KOPT-K1 (cell line): ENCODE data around the gene NPHP4.

Experiments used
- H3K27ac ChIP-seq: fragments of 200-600 bp; sonication (generic); 2 replicates; pipeline ENCODE4 v1.5.1; 2016; ENCODE audit warnings: antibody characterized with exemption, mild to moderate bottlenecking, low read depth, low read length; ENCODE audit not compliant: poor library complexity, severe bottlenecking
- H3K36me3 ChIP-seq: fragments of 200-600 bp; sonication (generic); 2 replicates; pipeline ENCODE4 v1.5.1; 2017; ENCODE audit warnings: antibody characterized with exemption, mild to moderate bottlenecking, low read length, moderate library complexity; ENCODE audit not compliant: insufficient read depth
- H3K9me3 ChIP-seq: fragments of 200-600 bp; sonication (generic); 2 replicates; pipeline ENCODE4 v1.5.1; 2017; ENCODE audit warnings: antibody characterized with exemption, low read length, mild to moderate bottlenecking; ENCODE audit not compliant: insufficient read depth, poor library complexity, severe bottlenecking

The NPHP4 gene

DNA sequence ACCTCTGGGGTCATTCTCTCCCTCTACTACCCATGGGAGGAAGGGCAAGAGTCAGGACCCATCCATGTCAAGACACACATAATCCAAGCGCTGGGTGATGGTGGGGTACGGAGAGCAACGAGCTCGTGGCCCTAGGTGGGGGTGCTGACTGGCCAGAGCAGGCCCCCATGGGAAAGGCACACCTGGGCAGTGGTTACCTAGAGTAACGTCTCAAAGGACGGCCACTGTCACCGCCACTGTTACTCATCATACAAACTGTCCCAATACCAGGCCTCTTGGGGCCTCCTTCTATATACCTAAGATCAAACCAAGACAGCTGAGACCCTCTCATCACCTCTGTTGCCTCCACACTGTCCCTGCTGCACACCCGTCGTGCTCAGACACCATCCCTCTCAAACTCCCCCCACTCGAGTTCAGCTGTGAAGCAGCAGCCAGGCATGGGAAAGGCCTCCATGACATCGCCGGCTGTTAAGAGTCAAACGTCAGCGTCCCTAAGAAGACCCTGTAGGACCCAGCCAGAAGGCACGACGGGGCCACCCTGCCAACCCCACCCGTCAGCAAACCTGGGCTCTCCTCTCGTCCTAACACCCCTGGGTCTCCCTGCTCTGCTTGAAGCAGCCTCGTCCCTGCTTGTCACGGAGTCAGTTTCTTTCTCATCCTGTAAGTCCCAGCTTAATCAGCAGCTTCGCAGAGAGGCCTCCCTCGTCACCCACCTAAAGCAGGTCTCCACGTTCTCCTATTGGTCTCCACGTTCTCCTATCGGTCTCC, 15.3 kb downstream of the NPHP4 start:
- Histone ChIP-seq H3K36me3 (peaks cover 48% of the 10 kb centered on the region), H3K9me3 (no peaks in the 10 kb centered on the region)

DNA sequence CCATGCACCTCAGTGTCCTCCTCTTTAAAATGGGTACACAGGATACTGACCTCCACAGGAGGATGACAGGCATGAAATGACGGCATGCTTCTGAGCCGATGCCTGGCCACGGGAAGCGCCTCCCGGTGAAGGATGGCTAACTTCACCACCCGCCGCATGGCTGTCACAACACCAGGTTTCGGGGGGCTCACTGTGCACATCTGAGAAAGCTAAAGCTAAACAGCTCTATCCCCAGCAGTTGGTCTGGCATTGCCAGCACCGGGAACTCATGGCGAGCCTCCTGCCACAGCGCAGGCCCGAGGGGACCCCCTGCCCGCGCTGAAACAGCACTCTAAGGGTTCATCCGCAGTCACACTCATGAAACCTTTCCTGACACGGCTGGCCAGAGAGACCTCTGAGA, 16.0 kb downstream of the NPHP4 start:
- Histone ChIP-seq H3K27ac (no peak overlapping the region), H3K36me3 (peaks cover 50% of the 10 kb centered on the region), H3K9me3 (no peaks in the 10 kb centered on the region)

More for the DNA sequence above, 15.3 kb downstream of the NPHP4 start:
- H3K27ac ChIP-seq, result no peak overlapping the region

DNA sequence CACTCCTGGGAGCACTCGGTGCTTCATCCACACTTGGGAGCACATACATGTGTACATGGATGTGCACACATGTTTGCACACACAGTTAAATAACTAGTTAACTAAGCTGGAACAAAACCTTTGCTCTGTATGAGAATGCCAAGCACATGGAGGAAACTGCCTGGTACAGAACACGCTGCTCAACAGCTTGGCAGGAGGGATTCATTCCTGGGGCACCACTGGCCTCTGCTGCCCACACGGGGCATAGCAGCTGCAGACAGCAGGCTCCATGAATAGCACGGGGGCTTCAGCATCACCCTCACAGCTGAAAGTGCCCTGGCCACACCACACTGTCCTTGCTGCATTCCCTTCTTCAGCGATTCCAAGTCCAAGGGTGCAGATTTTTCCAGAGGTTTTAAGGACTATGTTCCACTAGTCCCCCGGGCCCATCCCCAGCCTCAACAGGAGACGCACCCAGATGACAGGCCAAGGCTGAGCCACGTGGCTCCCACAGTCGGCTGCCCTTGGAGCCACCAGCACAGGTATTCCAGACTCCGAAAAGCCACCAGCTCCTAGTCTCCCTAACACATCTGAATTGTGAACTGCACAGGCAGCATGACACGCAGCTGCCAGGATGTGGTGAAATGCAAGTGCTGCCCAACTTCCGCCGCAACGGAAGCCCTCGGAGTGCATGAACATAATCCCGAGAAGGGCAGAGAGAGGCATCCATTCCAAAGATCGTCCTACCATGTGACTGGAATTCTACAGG, 16.9 kb downstream of the NPHP4 start:
- Histone ChIP-seq H3K9me3 (no peaks in the 10 kb centered on the region), H3K27ac (no peak overlapping the region), H3K36me3 (peaks cover 45% of the 10 kb centered on the region)

DNA sequence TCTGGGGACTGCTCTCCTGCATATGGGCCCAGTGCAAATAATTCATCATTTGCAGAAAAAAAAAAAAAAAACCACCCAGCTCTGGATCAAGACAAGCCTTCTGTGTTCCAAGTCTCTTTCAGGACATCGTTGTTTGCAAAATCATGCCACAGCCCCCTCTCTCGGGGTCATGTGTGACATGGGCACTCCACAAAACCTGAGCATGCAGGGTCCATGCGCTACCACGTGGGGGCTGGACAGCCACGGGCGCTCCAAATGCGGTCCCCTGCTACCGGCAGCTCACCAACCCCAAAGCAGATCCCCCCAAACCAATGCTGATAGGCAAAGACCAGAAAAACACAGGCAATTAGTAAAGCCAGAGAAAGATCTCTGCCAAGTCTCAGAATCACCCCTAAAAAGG, 17.6 kb downstream of the NPHP4 start:
- Histone ChIP-seq H3K9me3 (no peaks in the 10 kb centered on the region), H3K36me3 (peaks cover 46% of the 10 kb centered on the region), H3K27ac (no peak overlapping the region)

DNA sequence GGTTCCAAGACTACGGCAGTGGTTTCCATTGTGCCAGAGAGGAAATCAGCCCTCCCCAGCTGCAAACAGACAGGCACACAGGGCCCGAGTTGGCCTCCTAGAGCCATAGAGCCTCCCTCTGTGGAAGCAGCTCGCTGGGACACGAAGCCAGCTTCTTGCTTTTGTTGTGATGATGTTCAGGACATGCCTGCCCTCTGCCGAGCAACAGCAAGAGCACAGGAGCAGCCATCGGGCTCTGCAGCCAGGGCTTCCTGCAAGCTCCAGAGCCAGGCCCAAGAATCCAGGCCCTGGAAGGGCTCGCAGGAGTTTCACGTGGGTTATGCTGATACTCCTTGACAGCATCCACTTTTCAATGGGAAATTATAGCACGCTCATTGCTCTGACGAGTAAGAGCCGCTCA, 18.5 kb downstream of the NPHP4 start:
- Histone ChIP-seq H3K36me3 (peaks cover 52% of the 10 kb centered on the region), H3K27ac (no peak overlapping the region), H3K9me3 (no peaks in the 10 kb centered on the region)

DNA sequence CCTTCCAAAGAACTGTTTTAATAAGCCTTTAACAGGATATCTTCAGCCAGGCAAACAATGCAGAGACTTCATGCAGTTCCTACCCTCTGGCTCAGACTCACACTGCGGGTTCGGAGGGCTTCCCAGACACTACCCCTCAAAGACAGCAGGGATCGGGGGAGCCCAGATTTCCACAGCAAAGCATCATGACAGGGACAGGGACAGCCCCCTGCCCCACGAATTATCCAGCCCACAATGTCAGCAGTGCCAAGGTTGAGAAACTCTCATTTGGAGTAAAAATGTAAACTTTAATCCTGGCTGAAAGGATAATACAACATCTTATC, 20.1 kb downstream of the NPHP4 start:
- no peak overlapping the region for H3K27ac ChIP-seq
- H3K9me3 ChIP-seq, result no peaks in the 10 kb centered on the region
- peaks cover 58% of the 10 kb centered on the region for H3K36me3 ChIP-seq

DNA sequence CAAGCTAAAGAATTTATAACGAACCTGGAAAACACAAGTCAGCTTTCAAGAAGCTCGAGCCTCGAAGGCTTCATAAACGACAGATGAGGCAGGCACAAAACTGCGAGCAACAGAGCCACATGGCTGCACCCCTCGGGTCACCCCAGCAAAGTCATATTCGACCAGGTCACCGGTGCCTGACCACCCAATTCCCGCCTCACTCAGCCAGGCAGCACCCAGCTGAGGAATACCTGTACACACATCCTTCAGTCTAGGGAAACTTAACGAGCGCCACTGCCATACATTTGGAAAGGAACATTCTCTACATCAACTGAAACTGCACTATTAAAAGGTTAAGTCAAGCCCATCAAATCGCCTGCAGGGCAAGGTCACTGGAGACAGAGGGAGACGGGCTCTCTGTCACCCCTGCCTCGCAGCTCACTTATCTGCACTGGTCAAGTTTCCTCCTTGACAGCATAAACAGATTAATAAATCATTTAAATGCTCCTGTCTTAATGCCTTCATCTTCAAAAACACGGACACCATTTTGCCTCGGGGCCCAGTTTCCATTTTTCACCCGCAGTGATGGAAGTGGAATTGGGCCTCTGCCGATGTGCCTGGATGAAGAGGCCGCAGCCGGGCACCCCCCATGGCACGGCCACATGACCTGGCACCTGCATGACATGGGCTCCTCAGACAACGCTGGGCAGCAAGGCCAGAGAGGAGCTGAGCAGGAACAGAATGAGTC, 20.6 kb downstream of the NPHP4 start:
- H3K36me3 ChIP-seq, result peaks cover 58% of the 10 kb centered on the region
- H3K27ac ChIP-seq, result no peak overlapping the region

DNA sequence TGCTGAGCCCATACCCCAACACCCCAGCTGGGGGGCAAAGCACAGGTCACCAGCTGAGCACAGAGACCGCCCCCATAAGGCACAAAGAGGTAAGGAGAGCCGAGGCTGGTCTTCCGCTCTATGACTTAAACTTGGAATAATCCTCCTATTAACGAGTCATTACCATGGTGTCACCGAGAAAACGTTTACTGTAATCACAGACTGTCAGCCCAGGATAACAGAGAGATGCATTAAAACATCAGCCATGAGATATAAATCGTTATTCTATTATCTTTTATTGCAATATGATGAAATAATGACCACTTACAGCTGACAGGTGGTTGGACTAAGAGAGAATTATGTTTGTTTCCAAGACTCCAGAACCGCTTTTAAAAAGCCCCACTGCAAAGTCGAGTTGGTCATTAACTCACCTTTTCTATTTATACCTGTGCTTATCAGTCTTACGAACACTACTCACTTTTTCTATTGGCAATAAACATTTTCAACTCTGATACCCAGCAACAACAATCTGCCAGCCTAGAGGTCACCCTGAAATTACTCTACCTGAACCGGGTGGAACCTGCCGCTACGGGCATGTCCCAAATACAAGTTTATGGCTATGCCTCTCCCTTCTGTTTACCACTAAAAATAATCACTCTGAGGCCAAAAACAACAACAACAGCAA, 21.5 kb downstream of the NPHP4 start:
- H3K27ac ChIP-seq, result no peak overlapping the region

More for the DNA sequence above, 20.6 kb downstream of the NPHP4 start:
- H3K9me3 ChIP-seq, result no peaks in the 10 kb centered on the region

DNA sequence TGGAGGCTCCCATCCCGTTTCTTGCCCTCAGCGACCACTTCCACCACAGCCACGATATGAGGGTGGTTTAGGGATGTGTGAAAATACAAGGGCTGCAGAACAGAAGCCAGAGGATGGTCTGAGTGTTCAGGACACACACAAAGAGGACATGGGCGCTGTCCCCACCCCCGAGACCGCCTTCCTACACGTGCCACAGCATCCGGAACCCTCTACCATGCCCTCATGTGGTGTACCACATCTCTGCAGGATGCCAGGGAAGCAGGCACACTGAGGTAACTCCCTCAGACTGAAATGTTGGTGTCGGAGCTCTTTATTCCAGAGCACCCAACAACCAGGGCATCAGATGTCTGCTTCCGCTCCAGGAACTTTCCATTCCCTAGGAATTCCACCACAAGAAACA, 23.1 kb downstream of the NPHP4 start:
- no peak overlapping the region for H3K27ac ChIP-seq
- no peaks in the 10 kb centered on the region for H3K9me3 ChIP-seq
- peaks cover 66% of the 10 kb centered on the region for H3K36me3 ChIP-seq

More for the DNA sequence above, 21.5 kb downstream of the NPHP4 start:
- no peaks in the 10 kb centered on the region for H3K9me3 ChIP-seq
- H3K36me3 ChIP-seq, result peaks cover 59% of the 10 kb centered on the region

DNA sequence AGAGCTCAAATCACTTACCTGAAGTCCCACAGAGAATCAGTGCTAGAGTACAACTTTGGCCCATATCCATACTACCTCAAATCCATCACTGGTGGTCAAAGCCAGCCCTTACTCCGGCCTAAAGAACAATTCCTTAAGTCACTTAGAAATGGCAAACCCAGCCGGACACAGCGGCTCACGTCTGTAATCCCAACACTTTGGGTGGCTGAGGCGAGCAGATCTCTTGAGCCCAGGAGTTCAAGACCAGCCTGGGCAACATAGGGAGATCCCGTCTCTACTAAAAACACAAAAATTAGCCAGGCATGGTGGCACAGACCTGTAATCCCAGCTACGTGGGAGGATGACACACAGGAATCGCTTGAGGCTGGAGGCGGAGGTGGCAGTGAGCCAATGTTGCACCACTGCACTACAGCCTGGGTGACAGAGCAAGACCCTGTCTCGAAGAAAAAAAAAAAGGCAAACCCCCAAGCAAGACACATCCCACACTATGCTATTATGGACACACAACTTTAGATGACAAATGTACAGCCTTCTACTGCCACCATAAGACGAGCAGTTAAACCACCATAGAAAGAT, 24.0 kb downstream of the NPHP4 start:
- H3K9me3 ChIP-seq, result no peaks in the 10 kb centered on the region
- peaks cover 62% of the 10 kb centered on the region for H3K36me3 ChIP-seq
- no peak overlapping the region for H3K27ac ChIP-seq

DNA sequence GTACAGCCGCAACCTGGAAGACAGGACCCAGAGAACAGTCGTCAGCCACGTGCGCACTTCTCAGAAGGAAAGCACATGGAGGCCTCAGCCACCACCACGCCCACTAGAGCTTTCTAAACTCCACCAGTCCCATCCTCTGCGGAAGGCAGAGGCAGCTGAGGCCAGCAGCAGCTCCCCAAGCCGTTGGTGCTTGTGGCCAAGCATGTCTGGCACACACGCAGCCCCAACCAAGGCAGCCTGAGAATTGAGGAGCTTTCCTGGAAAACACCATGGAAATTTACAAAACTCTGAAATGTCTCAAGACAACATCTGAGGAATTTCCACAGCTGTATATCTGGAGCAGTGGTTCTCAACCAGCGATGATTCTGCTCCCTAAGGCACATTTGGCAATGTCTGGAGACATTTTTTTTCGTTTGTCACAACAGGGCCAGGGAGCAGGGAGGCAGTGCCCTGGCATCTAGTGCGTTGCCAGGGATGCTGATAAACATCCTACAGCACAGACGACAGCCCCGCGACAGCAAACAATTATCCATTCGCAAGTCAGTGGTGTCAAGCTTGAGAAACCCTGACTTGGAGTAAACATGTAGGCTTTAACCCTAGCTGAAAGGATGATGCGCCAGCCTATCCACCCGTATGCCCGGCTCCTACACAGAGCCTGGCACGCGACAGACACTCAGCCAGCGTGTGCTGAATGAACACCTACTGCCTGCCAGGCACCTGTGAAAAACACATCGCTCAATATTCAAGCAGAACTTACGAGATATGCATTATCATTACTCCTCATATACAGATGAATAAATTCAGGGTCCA, 24.7 kb downstream of the NPHP4 start:
- Histone ChIP-seq H3K36me3 (peaks cover 59% of the 10 kb centered on the region), H3K27ac (no peak overlapping the region), H3K9me3 (no peaks in the 10 kb centered on the region)

DNA sequence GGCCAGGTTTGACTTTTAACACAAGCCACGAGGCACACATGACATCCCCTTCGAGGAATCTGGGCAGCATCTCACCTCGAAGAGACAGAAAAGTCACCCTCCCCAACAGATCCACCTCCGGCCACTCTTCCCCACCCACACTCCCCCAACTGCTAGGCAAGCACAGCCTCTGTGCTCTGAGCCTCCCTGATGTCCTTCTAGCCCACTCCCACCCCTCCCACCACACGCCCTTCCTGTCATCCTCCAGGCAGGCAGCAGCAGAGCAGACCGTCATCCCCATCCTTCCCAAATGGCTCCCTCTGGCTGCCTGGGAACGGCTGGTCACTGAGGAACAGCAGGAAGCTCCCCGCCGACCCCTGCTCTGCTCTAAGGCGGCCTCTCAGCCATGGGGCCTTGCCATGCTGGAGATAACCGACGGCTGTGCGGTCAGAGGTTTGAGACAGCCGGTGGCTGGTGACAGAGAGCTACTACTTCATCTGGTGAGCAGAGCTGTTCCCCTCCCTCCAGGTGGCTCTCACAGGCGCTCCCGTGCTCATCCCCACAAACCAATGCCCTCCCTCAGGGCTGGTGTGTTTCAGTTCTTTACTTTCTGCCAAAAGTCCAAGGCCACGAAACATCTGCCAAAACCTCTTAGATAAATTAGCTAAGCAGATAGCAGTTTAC, 25.6 kb downstream of the NPHP4 start:
- Histone ChIP-seq H3K9me3 (no peaks in the 10 kb centered on the region), H3K27ac (no peak overlapping the region), H3K36me3 (peaks cover 62% of the 10 kb centered on the region)

DNA sequence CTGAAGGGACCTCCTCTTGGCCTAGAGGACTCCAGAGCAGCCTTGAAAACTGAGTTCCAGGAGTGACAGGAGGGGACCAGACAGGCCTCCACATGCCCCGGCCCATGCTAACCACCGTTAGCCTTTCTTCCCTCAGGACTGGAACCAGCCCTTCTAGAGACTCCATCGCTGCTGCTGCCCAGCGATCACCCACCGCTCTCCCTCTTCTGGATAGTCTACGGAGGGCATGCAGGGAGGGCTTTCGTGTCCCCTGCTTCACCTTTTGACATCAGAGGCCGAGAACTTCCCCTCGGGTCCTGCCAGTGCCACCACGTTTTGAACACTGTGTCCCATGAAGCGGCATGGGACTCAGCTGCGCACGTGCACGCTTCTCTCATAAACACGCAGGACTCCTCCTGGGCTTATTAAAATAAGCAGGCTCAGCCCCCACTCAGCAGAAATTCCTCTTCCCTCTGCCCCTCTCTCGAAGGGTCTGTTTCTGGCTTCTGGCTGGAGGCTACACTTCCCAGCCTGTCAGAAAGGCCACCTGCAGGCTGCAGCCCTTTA, 26.6 kb downstream of the NPHP4 start:
- Histone ChIP-seq H3K36me3 (peaks cover 72% of the 10 kb centered on the region), H3K27ac (no peak overlapping the region), H3K9me3 (no peaks in the 10 kb centered on the region)
